H9 (cell line): ENCODE data around the gene RBM38. TPM values are rescaled to one million over a fixed set of nuclear protein-coding genes. Genes with fewer than 3 reads are reported as not detected.

Source experiments
- DNase-seq: peaks from one replicate; pipeline ENCODE4 v3.0.0-alpha.2; 2017
- H2AFZ ChIP-seq: one replicate; pipeline ENCODE4 v1.6.1; 2013; ENCODE audit warnings: mild to moderate bottlenecking, low read length, control low read depth, moderate library complexity
- H2AK5ac ChIP-seq: 2 replicates; pipeline ENCODE4 v1.6.1; 2013; ENCODE audit warnings: low read length, control low read depth, mixed read lengths; ENCODE audit not compliant: insufficient read length
- H2BK120ac ChIP-seq: one replicate; pipeline ENCODE4 v1.6.1; 2013; ENCODE audit warnings: low read depth, mild to moderate bottlenecking, low read length, control low read depth, inconsistent platforms; ENCODE audit not compliant: poor library complexity, severe bottlenecking
- H2BK12ac ChIP-seq: 2 replicates; pipeline ENCODE4 v1.6.1; 2013; ENCODE audit warnings: low read length, control low read depth, mixed read lengths, low read depth; ENCODE audit not compliant: insufficient read length
- H2BK15ac ChIP-seq: 2 replicates; pipeline ENCODE4 v1.6.1; 2013; ENCODE audit warnings: low read depth, low read length, control low read depth
- H2BK20ac ChIP-seq: one replicate; pipeline ENCODE4 v1.6.1; 2013; ENCODE audit warnings: low read depth, mild to moderate bottlenecking, low read length, control low read depth, inconsistent platforms; ENCODE audit not compliant: poor library complexity, severe bottlenecking
- H2BK5ac ChIP-seq: 2 replicates; pipeline ENCODE4 v1.6.1; 2013; ENCODE audit warnings: low read length, control low read depth, mixed read lengths; ENCODE audit not compliant: insufficient read length
- H3K14ac ChIP-seq: 2 replicates; pipeline ENCODE4 v1.6.1; 2013; ENCODE audit warnings: low read length, control low read depth; ENCODE audit not compliant: insufficient read depth
- H3K18ac ChIP-seq: 2 replicates; pipeline ENCODE4 v1.6.1; 2013; ENCODE audit warnings: low read depth, mild to moderate bottlenecking, mixed read lengths, low read length, control low read depth; ENCODE audit not compliant: insufficient read length
- H3K23ac ChIP-seq: 2 replicates; pipeline ENCODE4 v1.6.1; 2013; ENCODE audit warnings: low read length, control low read depth, mixed read lengths, low read depth; ENCODE audit not compliant: insufficient read length
- H3K23me2 ChIP-seq: 2 replicates; pipeline ENCODE4 v1.6.1; 2013; ENCODE audit warnings: low read depth, mild to moderate bottlenecking, mixed read lengths, low read length, control low read depth; ENCODE audit not compliant: insufficient read length, poor library complexity, severe bottlenecking
- H3K27ac ChIP-seq: 2 replicates; pipeline ENCODE4 v1.5.1; 2013; ENCODE audit warnings: low read length, control low read depth, mixed read lengths, low read depth; ENCODE audit not compliant: insufficient read length
- H3K27me3 ChIP-seq: 2 replicates; pipeline ENCODE4 v1.6.1; 2013; ENCODE audit warnings: low read length, control low read depth, inconsistent platforms; ENCODE audit not compliant: insufficient read depth
- H3K4ac ChIP-seq: 2 replicates; pipeline ENCODE4 v1.6.1; 2013; ENCODE audit warnings: low read depth, mild to moderate bottlenecking, control low read depth, inconsistent platforms, low read length, moderate library complexity
- H3K4me1 ChIP-seq: 2 replicates; pipeline ENCODE4 v1.6.1; 2013; ENCODE audit warnings: low read length, control low read depth, inconsistent platforms; ENCODE audit not compliant: insufficient read depth
- H3K4me2 ChIP-seq: 2 replicates; pipeline ENCODE4 v1.6.1; 2013; ENCODE audit warnings: low read length, control low read depth, mixed read lengths; ENCODE audit not compliant: insufficient read length, insufficient read depth
- H3K56ac ChIP-seq: 2 replicates; pipeline ENCODE4 v1.6.1; 2013; ENCODE audit warnings: low read depth, mild to moderate bottlenecking, mixed read lengths, low read length, control low read depth; ENCODE audit not compliant: insufficient read length
- H3K79me1 ChIP-seq: 2 replicates; pipeline ENCODE4 v1.6.1; 2013; ENCODE audit warnings: low read depth, mild to moderate bottlenecking, moderate library complexity, low read length, control low read depth, inconsistent platforms; ENCODE audit not compliant: insufficient read depth, poor library complexity, severe bottlenecking
- H3K79me2 ChIP-seq: 2 replicates; pipeline ENCODE4 v1.6.1; 2013; ENCODE audit warnings: low read length, control low read depth, inconsistent platforms; ENCODE audit not compliant: insufficient read depth
- H3K9ac ChIP-seq: 2 replicates; pipeline ENCODE4 v1.6.1; 2013; ENCODE audit warnings: low read length, control low read depth, mixed read lengths; ENCODE audit not compliant: insufficient read length; ENCODE audit errors: extremely low read depth
- H3K9me3 ChIP-seq: one replicate; pipeline ENCODE4 v1.6.1; 2013; ENCODE audit warnings: low read depth, low read length, inconsistent platforms; ENCODE audit not compliant: control insufficient read depth
- H3T11ph ChIP-seq: one replicate; pipeline ENCODE4 v1.6.1; 2013; ENCODE audit warnings: mild to moderate bottlenecking, low read length, control low read depth, inconsistent platforms
- H4K20me1 ChIP-seq: one replicate; pipeline ENCODE4 v1.6.1; 2013; ENCODE audit not compliant: control insufficient read depth, insufficient read length, insufficient read depth
- H4K5ac ChIP-seq: 2 replicates; pipeline ENCODE4 v1.6.1; 2013; ENCODE audit warnings: low read depth, mild to moderate bottlenecking, mixed read lengths, low read length, control low read depth; ENCODE audit not compliant: insufficient read length
- H4K8ac ChIP-seq: replicated peaks from 2 replicates; pipeline ENCODE4 v1.6.1; 2013; ENCODE audit warnings: low read length, control low read depth, mixed read lengths, low read depth; ENCODE audit not compliant: insufficient read length
- H4K91ac ChIP-seq: 2 replicates; pipeline ENCODE4 v1.6.1; 2013; ENCODE audit warnings: low read depth, mild to moderate bottlenecking, moderate library complexity, mixed read lengths, low read length, control low read depth; ENCODE audit not compliant: insufficient read length
- H3K27ac Mint-ChIP-seq, 3 experiments: 2 replicates in 2 of 3; 3 replicates in 1 of 3; pipeline ENCODE4 v1.8.0; 2020 to 2021; ENCODE audit warnings: mixed read lengths in 3 of 3, mild to moderate bottlenecking in 1 of 3, moderate library complexity in 1 of 3
- H3K27me3 Mint-ChIP-seq: 2 replicates; pipeline ENCODE4 v1.8.0; 2021; ENCODE audit warnings: low read depth, mild to moderate bottlenecking, moderate library complexity, mixed read lengths
- H3K36me3 Mint-ChIP-seq, 3 experiments: 2 replicates in 2 of 3; 3 replicates in 1 of 3; pipeline ENCODE4 v1.8.0; 2020 to 2021; ENCODE audit warnings: low read depth in 3 of 3, mixed read lengths in 3 of 3; ENCODE audit not compliant: insufficient read depth in 1 of 3
- H3K4me1 Mint-ChIP-seq, 2 experiments: 2 replicates each; pipeline ENCODE4 v1.8.0; 2020; ENCODE audit warnings: mixed read lengths in 2 of 2
- H3K4me3 Mint-ChIP-seq, 2 experiments: 2 replicates in 1 of 2; 3 replicates in 1 of 2; pipeline ENCODE4 v1.8.0; 2020 to 2021; ENCODE audit warnings: mild to moderate bottlenecking in 2 of 2, mixed read lengths in 2 of 2, moderate library complexity in 1 of 2
- H3K9me3 Mint-ChIP-seq, 2 experiments: 2 replicates in 1 of 2; 3 replicates in 1 of 2; pipeline ENCODE4 v1.8.0; 2020; ENCODE audit warnings: mild to moderate bottlenecking in 2 of 2, mixed read lengths in 2 of 2, moderate library complexity in 1 of 2
- WGBS: extraction: QIAGEN DNeasy Blood & Tissue Kit; methylation state at CpG from one replicate; pipeline ENCODE4 v1.1.7; 2013; ENCODE audit warnings: missing lambda C conversion rate, low lambda C conversion rate, mixed read lengths; ENCODE audit not compliant: insufficient read length; ENCODE audit errors: extremely low coverage; 5-methylcytosine and 5-hydroxymethylcytosine counted together
- total RNA-seq: library from RNA; stranded (reverse); gene quantifications from 2 replicates; pipeline ENCODE4 v1.2.1, GENCODE V29; 2021
- TF ChIP-seq, protein P1 (sequence below): fragments of 200-600 bp; sonication (generic); conservative IDR thresholded peaks from 3 replicates; pipeline ENCODE4 v1.8.0; 2021; ENCODE audit warnings: antibody characterized with exemption, mild to moderate bottlenecking

The RBM38 gene
- total RNA-seq, 1 experiment from 2014 or later, result 66.8 TPM

DNA sequence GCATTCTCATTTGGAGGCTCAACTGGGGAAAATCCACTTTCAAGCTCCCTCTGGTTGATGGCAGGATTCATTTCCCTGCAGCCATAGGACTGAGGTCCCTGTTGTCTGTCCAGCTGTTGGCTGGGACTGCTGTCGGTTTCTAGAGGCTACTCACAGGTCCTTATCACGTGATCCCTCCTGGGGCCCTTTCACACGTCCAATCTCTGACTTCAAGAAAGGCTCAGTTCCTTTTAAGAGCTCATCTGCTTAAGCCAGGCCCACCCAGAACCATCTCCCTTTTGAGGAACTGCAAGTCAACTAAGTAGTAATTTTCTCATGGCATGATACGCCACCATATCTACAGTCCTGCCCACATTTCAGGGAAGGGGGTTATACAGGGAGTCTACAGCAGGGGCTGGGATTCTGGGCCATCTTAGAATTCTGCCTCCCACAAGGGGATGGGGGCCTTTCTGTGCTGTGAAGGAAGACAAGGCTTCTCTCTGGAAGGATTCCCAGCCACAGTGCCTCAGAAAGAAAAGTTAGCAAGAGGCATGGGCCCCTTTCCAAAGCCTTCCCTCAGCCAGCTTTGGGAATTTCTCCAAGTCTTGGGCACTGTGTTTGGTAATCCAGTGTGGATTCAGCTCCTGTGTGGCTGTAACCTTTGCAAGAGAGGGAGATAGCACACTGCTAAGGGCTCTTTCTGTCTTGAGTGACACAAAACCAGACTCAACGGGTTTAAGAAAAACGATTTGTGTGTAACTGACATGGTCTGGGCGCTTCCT is 67.4 kb downstream of the RBM38 start:
- Mint-ChIP-seq H3K4me3 (no peak overlapping the region), H3K4me1 (peaks cover 8 to 23% of the 10 kb centered on the region in 2 experiments), H3K27me3 (peaks cover 3% of the 10 kb centered on the region), H3K36me3 (peaks cover 0 to 5% (median 5%) of the 10 kb centered on the region in 3 experiments; a peak in 2 of 7 replicates), H3K27ac (no peak overlapping the region), H3K9me3 (peaks cover 5 to 11% of the 10 kb centered on the region in 2 experiments; a peak in 4 of 5 replicates)
- Histone ChIP-seq H3K27ac (no peak overlapping the region), H2BK120ac (no peak overlapping the region), H3T11ph (no peak overlapping the region), H3K4me1 (no peaks in the 10 kb centered on the region), H3K79me1 (no peaks in the 10 kb centered on the region), H2BK20ac (no peak overlapping the region), H4K91ac (no peak overlapping the region), H3K4ac (no peak overlapping the region), H4K5ac (no peak overlapping the region), H3K79me2 (no peaks in the 10 kb centered on the region), H3K9me3 (no peaks in the 10 kb centered on the region), H4K20me1 (no peaks in the 10 kb centered on the region), H2AFZ (no peak overlapping the region), H3K4me2 (no peak overlapping the region), H3K27me3 (no peaks in the 10 kb centered on the region), H2AK5ac (no peak overlapping the region), H3K23ac (no peak overlapping the region), H3K23me2 (no peaks in the 10 kb centered on the region), H3K18ac (no peak overlapping the region), H2BK12ac (no peak overlapping the region), H3K14ac (no peak overlapping the region), H3K56ac (no peak overlapping the region), H2BK15ac (no peak overlapping the region), H2BK5ac (no peak overlapping the region), H3K9ac (no peak overlapping the region), H4K8ac (no peak overlapping the region)
- no peak for DNase-seq
- TF ChIP-seq, protein P1, sequence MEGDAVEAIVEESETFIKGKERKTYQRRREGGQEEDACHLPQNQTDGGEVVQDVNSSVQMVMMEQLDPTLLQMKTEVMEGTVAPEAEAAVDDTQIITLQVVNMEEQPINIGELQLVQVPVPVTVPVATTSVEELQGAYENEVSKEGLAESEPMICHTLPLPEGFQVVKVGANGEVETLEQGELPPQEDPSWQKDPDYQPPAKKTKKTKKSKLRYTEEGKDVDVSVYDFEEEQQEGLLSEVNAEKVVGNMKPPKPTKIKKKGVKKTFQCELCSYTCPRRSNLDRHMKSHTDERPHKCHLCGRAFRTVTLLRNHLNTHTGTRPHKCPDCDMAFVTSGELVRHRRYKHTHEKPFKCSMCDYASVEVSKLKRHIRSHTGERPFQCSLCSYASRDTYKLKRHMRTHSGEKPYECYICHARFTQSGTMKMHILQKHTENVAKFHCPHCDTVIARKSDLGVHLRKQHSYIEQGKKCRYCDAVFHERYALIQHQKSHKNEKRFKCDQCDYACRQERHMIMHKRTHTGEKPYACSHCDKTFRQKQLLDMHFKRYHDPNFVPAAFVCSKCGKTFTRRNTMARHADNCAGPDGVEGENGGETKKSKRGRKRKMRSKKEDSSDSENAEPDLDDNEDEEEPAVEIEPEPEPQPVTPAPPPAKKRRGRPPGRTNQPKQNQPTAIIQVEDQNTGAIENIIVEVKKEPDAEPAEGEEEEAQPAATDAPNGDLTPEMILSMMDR, result no peak
- WGBS, result no CpG with 5 or more reads among the region's 7 CpGs

Other genes with a start within 250 kb of the RBM38 start
- gene BMP7, start 124.8 kb upstream of the RBM38 start, total RNA-seq, result 17.7 and 19.6 TPM in 2 replicates
- not detected in 2 replicates for gene SPO11, start 61.6 kb upstream of the RBM38 start, total RNA-seq
- 53.1 and 54.8 TPM in 2 replicates for gene RAE1, start 40.1 kb upstream of the RBM38 start, total RNA-seq
- 0.79 and 0.90 TPM in 2 replicates for gene CTCFL, start 133.7 kb downstream of the RBM38 start, total RNA-seq
- not detected in 2 replicates for gene PCK1, start 169.7 kb downstream of the RBM38 start, total RNA-seq
- gene ZBP1, start 229.0 kb downstream of the RBM38 start, total RNA-seq, result not detected in 2 replicates